Endothelial cell (in vitro differentiated cells): Measurements from ENCODE around the gene MLLT3. TPM values are rescaled to one million over a fixed set of nuclear protein-coding genes. Genes with fewer than 3 reads are reported as not detected.

Experiments used
- DNase-seq: peaks from one replicate; pipeline ENCODE4 v3.0.0; 2021; ENCODE audit warnings: low spot score
- H3K27ac Mint-ChIP-seq: one replicate; pipeline ENCODE4 v1.8.0; 2021; ENCODE audit warnings: mixed read lengths, inconsistent platforms; ENCODE audit not compliant: unreplicated experiment
- H3K27me3 Mint-ChIP-seq: one replicate; pipeline ENCODE4 v1.8.0; 2021; ENCODE audit warnings: mild to moderate bottlenecking, moderate library complexity, mixed read lengths, inconsistent platforms; ENCODE audit not compliant: unreplicated experiment
- H3K36me3 Mint-ChIP-seq: one replicate; pipeline ENCODE4 v1.8.0; 2021; ENCODE audit warnings: mild to moderate bottlenecking, low read depth, mixed read lengths, inconsistent platforms; ENCODE audit not compliant: unreplicated experiment
- H3K4me1 Mint-ChIP-seq: one replicate; pipeline ENCODE4 v1.8.0; 2021; ENCODE audit warnings: mild to moderate bottlenecking, mixed read lengths, inconsistent platforms; ENCODE audit not compliant: unreplicated experiment
- H3K4me3 Mint-ChIP-seq: one replicate; pipeline ENCODE4 v1.8.0; 2021; ENCODE audit warnings: mild to moderate bottlenecking, mixed read lengths, inconsistent platforms; ENCODE audit not compliant: unreplicated experiment
- H3K9me3 Mint-ChIP-seq: one replicate; pipeline ENCODE4 v1.8.0; 2021; ENCODE audit warnings: mixed read lengths, inconsistent platforms; ENCODE audit not compliant: unreplicated experiment
- CTCF ChIP-seq: fragments of 200-600 bp; sonication (generic); IDR thresholded peaks from one replicate; pipeline ENCODE4 v1.5.0; 2021; ENCODE audit warnings: antibody characterized with exemption; ENCODE audit not compliant: unreplicated experiment
- total RNA-seq: library from RNA; stranded (reverse); fragmentation: NEBNext Ultra II Directional; extraction: Animal tissue kit (Norgen Biotek cat#: 25700); gene quantifications from one replicate; pipeline ENCODE4 v1.2.1, GENCODE V29; 2021; ENCODE audit not compliant: unreplicated experiment

MLLT3 gene
- total RNA-seq, 1 donor from 2014 or later, result 25.2 TPM

GRCh38 chr9:20563917-20564316, 58.4 kb downstream of the MLLT3 start:
- Mint-ChIP-seq H3K27ac (no peak overlapping the region), H3K27me3 (no peaks in the 10 kb centered on the region), H3K36me3 (no peaks in the 10 kb centered on the region), H3K4me1 (no peaks in the 10 kb centered on the region), H3K4me3 (no peak overlapping the region), H3K9me3 (no peaks in the 10 kb centered on the region)
- TF ChIP-seq CTCF, result no peak
- DNase-seq, result no peak

- Mint-ChIP-seq H3K36me3 (no peaks in the 10 kb centered on the region), H3K27ac (no peak overlapping the region), H3K9me3 (no peaks in the 10 kb centered on the region), H3K4me1 (peaks cover 6% of the 10 kb centered on the region), H3K4me3 (no peak overlapping the region), H3K27me3 (no peaks in the 10 kb centered on the region)
- no peak for TF ChIP-seq CTCF
- no peak for DNase-seq
These were observed 60.2 kb downstream of the MLLT3 start for GRCh38 chr9:20562051-20562450.

- no peak for DNase-seq
- Mint-ChIP-seq H3K4me1 (peaks cover 6% of the 10 kb centered on the region), H3K9me3 (no peaks in the 10 kb centered on the region), H3K36me3 (no peaks in the 10 kb centered on the region), H3K27ac (no peak overlapping the region), H3K4me3 (no peak overlapping the region), H3K27me3 (no peaks in the 10 kb centered on the region)
- TF ChIP-seq CTCF, result no peak
These were observed 60.8 kb downstream of the MLLT3 start for GRCh38 chr9:20561531-20561930.

- no peak for DNase-seq
- Mint-ChIP-seq H3K9me3 (no peaks in the 10 kb centered on the region), H3K36me3 (no peaks in the 10 kb centered on the region), H3K4me1 (peaks cover 6% of the 10 kb centered on the region), H3K27ac (no peak overlapping the region), H3K27me3 (no peaks in the 10 kb centered on the region), H3K4me3 (no peak overlapping the region)
- no peak for TF ChIP-seq CTCF
These were observed 62.9 kb downstream of the MLLT3 start for GRCh38 chr9:20559231-20559890.

DNA sequence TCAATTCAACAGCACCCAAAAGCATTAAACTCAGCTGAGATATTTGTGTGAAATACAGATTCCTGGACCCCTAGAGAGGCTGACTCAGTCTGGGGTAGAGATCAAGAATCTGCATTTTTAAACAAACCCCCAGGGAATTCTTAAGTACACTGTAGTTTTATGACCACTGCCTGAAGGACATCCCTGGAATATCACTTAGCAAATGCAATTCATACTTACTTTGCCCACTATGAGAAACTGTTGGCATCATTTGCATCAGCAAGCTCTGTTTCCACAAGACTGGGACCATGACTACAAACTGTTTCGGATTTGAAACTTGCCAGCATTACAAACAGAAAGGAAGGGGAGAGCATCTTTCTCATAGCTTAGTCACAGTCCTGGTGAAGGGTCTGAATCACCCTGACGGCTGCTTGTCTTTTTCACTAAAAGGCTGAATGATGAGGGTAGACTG, 63.7 kb downstream of the MLLT3 start:
- no peak overlapping the region for H3K4me3 Mint-ChIP-seq
- H3K9me3 Mint-ChIP-seq, result no peaks in the 10 kb centered on the region
- no peaks in the 10 kb centered on the region for H3K36me3 Mint-ChIP-seq
- H3K27ac Mint-ChIP-seq, result no peak overlapping the region
- no peak for DNase-seq
- TF ChIP-seq CTCF, result no peak
- peaks cover 6% of the 10 kb centered on the region for H3K4me1 Mint-ChIP-seq
- no peaks in the 10 kb centered on the region for H3K27me3 Mint-ChIP-seq
